HG03460 (cell line): ENCODE results near the gene POLD3.

Experiments used
- ATAC-seq: cut with Tn5 transposase; IDR thresholded peaks from one replicate; pipeline ENCODE4 v1.9.1; 2021; ENCODE audit not compliant: unreplicated experiment

Gene POLD3

DNA sequence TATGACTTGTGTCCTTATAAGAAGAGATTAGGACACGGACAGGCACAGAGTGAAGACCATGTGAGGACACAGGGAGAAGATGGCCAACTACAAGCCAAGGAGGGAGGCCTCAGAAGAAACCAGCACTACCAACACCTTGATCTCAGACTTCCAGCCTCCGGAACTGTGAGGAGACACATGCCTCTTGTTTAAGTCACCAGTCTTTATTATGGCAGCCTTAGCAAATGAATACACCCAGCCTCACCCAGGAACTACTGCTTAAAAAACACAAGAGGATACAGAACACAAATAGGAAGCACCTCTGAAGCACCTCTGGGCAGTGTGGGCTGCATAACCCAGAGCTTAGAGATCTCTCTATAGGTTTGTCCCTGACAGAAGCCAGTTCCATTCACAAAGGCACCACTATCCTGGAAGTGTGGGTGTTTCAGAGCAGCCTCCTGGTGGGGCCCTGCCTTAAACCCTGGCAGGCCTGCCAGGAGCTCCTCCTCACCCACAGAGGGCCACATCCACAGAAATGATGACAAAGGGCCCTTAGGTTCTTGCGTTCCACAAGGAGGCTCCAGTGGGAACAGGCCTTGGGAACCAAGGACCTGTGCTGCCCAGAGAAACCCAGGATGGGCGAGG lies 80.1 kb downstream of the POLD3 start:
- ATAC-seq = no peak

DNA sequence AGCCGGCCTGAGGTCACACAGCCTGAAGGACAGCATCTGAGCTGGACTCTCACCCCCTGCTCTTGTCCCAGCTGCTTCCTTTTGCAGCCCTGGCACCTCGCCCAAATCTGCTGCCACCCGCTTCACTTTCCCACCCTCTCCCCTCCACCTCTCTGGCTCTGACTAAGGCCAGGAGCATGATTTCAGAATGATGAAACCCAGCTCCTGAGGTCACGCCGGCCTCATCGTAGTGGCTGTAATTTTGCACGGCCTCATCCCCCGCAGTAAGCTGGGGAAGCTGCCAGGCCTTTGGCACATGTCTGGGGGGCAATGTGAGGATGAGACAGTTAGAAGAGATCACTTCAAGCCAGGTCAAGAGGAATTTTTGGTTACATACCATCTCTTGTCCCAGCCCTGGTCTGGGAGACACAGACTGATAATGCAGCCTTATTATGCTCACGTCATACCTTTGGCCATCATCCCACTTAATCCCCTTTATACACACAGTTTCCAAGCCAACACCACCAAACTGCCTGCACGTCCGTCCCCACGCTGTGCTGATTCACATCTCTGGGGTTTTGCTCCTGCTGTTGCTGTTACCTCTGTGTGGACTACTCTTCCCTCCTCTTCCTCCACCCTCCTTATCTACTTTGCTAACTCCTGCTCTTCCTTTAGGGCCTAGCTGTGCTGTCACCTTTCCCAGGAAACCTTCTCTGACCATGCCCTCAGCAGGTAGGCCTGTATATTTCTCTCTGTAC lies 80.7 kb downstream of the POLD3 start:
- no peak for ATAC-seq

DNA sequence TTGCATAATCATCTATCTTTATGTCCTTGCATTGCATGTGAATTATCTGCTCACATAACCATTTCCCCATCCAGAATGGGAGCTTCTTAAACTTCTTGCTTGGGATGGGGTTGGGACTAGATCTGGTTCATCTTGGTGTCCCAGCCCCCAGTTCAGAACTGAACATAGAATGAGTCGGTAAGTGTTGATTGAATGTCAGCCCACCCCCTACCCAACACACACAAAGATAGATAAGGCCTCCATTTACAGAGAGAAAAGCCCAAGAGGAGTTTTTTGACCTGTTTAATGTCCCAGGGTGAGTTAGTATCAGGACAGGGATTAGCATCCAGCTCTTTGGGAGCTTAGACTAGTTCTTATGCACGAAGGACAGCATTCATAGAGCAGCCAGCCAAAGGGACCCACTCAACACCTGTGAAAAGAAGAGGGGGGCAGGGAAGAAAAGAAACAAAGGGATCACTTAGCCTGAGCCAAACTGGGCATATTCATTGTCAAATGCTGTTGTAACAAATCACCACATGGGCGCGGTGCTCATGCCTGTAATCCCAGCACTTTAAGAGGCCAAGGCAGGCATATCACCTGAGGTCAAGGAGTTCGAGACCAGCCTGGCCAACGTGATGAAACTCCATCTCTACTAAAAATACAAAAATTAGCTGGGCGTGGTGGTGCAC lies 81.4 kb downstream of the POLD3 start:
- no peak for ATAC-seq

DNA sequence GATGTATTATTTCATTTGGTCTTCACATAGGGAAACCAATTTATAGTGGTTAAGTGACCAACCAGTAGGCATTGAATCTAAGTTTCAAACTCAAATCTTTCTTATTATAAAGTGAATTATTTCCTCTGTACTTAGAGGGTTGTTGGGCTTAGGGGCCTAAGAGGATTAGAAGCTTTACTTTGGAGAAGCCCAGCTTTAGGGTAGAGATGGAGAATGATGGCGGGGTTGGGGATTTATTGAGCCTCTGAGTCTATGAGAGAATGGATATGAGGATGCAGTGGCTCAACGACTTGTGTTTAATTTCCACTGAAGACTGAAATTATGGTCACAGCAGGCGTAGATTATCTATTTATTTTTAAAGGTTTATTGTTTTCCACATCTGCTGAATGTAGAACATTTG lies 83.4 kb downstream of the POLD3 start:
- no peak for ATAC-seq

DNA sequence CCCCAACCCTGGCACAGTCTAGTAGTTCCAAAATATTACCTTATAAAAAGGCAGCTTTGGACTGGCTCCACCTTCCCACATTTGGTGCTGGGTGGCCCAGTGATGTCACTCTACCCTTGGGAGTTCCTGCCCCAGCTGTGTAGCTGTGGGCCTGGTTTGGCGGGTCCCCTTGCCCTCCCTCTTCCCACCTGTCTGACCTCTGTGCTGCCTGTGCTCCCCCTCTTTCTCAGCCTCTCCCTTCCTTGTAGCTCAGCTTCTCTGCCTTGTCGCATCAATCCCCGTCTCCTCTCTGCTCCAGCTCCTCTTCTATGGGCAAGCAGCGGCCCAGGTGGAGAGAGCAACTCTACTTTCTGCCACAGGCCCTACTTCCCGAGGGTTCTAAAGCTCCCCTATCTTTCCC lies 84.2 kb downstream of the POLD3 start:
- no peak for ATAC-seq

DNA sequence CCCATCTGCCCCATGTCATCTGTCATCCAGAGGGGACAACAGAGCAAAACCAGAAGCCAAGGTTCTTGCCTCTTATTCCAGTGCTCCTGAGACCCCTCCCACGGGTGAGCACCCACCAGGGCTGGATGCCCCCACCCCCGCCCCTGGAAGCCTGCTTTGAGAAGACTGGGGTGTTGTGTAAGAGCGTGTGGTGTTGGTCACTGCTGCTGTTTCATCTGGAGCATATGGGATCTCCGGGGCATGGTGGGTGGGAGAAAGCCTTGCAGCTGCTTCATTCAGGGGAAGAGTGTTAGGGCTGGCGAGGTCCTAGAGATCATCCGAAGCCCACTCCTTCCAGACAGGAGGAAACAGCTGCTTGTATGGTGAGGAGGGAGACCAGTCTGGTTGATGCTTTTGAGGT lies 84.7 kb downstream of the POLD3 start:
- no peak for ATAC-seq

DNA sequence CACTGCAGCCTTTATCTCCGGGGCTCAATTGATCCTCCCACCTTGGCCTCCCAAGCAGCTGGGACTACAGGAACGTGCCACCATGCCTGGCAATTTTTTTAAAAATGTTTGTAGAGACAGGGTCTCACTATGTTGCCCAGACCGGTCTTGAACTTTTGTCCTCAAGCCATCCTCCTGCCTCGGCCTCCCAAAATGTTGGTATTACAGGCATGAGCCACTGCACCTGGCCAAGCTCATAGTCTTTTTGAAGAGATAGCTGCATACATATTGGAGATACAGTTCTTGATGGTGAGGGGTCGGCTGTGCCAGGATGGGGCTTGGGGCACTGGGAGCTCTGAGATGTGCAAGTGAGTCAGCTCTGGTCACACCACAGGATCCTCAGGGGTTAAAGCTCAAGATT lies 85.7 kb downstream of the POLD3 start:
- ATAC-seq = no peak

DNA sequence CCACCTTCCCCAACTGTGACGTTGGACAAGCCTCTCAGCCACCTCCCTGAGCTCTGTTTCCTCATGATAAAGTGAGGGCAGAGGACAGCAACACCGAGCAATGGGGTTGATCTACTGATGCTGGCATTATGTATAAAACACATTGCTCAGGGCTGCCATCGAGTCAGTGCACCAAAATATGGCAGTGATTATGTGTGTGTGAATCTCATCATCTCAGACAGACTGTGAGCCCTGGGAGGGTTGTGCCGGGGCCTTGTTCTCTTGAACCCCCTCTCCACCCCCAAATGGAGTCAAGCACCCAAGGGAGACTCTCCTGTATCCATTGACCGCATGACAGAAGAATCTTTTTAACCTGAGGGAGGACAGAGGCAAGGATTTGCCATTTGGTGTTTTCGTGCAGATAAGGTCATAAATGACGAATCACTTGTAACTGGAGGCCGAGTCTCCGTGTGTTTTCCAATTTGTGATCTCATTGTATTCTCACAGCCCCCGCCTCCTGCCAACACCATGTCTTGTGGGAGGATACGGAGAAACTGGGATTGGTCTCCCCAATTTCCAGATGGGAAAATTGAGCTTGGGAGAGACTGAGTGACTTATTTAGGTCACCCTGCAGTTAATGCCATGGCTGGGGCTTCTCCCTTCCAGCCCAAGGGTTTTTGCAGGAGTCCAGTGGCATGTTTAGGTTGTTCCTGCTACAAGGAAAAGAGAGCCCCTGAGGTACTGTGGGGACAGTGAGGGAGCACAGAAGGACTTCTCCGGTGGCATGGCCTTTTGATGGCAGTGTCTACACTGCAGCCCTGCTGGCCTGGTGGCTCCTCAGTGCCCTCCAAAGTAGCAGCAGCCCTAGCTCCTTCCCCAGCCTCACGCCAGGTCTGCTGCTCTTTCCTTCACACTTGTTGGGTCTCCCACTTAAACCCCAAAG lies 86.5 kb downstream of the POLD3 start:
- no peak for ATAC-seq

DNA sequence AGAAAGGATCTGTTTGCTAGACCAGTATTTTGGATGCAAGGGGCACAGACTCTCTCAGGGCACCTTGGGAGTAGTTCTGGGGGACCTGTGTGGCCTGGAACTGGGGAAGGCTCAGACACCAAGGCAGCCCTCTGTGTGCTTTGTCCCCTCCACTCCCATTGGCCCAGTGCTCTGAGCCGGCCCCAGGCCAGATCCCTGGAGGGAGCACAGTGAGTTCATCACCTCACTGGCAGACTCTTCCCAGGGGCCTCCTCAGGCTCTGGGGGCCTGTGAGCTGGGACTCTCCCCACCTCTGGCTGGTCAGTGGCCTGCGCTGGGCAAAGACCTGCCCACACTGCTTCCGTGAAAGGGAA lies 87.1 kb downstream of the POLD3 start:
- no peak for ATAC-seq

DNA sequence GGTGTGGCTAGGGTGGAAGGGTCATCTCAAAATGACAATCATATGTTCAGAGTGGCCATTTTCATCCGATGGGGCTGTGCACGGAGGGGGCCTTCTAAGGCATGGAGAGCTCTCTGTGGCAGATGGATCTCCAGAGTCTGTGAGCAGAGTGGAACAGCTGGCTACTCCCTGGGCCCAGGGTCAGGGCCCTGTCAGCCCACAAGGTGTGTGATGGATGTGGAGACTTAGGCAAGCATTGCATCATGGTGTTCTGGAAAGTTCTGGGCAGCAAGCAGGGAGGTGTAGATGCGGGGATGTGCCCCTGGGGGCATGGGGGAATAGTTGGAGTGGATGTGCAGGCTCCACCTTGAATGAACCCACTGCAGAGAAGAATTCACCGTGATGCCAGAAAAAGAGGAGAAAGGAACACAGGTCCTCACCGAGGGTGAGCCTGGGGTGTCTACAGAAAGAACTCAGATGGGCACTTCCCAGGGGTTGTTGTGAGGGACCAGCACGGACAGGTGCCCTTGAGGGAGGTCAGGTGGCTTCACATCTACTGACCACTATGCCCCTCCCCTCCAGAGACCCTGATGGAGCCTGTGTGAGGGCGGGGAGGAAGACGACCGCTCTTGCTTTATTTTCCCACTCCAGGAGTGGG lies 87.8 kb downstream of the POLD3 start:
- no peak for ATAC-seq

DNA sequence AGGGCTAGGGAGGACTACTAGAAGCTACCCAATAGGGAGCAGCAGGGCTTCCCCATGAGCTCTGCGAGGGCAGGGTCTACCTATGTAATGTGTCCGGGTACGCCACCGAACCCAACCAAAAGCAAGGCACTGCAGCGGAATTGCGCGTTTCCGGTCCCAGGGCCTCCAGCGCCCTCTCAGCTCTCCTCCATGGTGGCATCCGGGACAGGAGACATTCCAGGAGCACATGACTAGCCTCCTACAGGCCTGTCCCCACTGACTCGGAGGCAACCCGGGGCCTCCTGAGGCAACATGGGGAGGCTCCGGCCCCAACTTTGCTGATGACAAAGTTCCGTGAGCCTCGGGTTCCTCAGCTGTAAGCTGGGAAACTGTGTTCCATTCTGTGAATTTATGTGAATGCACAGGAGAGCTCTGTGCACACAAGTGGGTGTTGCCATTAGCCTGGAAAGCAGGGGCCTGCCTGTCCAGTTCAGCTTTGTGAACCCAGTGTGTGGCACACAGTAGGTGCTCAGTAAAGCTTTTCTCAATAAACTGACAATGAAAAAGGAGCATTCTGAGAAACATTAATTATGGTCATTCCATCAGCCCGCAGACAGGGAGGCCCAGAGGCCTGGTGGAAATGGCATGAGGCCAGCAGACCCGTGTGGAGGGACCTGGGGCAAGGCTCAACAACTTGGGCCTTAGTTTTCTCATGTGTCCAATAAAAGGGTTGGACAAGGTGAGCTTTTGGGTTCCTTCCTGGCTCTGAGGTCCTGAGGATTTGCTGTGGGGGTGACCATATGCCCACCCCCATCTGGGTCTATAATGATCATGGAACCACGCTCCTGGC lies 88.5 kb downstream of the POLD3 start:
- ATAC-seq = no peak

DNA sequence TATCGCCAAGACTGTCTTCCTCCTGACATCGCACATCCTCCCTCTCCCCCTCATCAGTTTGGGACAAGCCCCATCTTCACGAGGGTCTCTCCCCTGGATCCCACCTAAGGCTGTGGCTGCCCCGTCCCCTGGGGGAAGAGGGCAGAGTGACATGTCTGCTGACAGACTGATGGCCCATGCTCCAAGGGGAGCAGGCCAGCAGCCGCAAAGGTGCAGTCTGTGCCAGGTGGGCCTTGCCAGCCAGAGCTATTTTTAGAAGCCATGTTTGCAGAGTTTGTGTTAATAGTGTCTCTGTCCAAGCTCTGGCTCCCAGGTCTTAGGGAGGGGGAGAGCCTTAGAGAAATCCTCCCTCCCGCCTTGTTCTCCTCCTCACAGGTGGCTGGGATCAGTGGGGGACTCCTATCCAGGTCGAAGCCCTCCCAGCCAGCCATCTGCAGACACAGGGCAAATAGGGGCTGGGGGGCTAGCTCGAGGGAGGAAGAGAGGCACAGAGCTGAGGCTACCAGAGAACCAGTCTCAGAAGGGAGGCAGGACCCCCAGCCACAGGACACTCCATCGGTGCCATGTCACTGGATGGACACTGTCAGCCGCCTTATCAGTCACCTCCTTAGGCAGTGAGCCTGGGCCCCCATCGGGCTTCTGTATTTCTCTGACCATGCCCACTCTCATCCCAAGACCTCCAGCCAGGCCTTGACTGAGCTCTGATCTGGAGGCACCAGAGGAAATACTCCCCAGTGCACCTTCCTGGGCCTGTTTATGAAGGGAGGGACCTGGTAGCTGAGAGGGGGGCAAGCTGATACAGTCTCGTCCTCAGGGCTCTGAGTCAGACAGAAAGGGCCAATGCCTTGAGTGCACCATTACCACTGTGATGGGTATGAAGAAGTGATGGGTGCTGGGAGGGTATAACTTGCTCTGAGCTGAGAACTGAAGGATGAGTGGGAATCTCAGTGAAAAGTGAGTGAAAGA lies 89.6 kb downstream of the POLD3 start:
- ATAC-seq = no peak

DNA sequence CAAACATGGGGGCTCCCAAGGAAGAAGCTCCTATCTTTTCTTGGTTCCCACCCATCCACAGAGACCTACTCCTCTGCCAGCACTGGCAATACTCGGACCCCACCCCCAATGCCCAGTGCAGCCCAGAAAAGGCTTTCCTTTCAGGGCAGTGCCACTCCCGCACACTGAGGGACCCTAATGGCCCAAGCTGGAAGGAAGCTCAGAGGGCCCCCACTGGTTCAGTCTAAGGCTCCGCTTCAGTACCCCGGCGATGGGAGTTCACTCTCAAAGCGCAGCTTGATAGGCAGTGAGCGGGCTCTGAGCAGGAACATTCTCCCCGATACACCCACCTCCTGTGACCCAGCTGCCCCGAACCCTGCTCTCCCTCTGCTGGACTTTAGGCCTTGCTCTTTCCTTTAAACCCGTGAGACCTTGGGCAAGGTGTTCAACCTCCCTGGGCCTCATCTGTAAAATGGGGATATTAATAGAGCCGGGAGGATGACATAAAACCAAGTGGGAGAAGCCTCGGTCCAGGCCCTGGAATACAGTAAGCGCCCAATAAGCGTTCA lies 90.4 kb downstream of the POLD3 start:
- no peak for ATAC-seq

DNA sequence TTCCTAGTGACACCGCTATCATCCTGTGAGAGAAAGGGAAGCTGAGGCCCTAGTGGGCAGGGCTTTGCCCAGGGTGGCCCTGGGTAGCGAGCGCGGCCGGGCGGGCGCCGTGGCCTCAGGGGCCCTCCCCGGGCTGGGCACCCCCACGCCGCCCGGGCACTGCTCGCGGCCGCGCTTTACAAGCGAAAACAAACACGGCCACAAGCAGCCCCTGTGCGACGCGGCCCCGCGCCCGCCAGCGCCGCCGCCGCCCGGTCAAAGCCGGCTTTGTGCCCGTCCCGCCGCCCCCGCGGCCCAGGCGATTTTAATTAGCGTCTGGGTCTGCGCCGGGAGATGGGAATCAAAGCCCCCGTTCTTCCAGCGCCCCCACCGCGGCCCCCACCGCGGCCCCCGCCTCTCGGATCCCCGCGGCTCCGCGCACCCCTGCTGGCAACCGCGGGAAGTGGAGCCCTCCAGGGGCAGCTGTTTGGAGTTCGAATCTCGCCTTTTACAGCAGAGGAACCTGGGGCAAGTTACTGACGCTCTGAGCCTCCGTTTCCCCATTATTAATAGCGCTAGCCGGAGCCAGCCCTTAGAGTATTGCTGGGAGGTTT lies 91.0 kb downstream of the POLD3 start:
- ATAC-seq = no peak

DNA sequence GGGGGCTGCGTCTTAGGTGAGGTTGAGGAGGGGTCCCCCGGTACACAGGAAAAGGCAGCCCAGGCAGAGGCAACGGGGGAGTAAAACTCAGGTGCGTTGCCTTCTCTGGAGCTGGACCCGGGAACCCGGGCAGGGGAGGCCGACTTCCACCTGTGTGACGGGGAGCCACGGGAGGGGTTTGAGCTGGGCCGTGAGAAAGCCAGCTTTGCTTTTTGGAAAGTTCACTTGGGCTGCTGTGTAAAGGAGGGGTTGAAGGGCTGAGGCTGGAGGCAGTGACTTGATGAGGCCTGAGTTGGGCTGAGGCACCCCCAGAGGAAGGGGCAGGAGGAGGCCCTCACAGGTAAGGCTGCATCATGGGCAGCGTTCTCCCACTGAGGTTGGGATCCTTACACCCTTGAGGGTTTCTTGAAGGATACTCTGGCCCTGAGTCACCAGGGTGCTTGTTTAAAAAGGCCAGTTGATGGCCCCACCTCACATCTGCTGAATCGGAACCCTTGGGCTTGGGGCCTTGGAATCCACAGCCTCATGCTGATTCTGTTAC lies 91.6 kb downstream of the POLD3 start:
- ATAC-seq = no peak

DNA sequence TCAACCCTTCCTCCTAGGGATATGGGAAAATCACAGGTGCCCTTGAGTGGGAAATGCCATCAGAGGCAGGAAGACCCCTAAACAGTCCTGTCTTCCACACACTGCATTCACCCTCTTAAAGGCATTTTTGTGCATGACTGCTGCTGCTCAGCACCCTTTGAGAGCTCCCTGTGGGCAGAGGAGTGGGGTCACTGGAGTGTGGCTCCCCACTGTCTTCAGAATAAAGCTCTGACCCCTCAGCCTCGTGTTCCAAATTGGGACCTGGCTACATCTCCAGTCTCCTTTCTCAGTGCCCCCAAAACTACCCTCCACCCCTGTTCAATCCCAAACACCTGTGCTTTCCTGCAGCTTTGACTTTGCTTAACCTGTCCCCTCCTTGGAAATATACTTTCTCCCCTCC lies 92.3 kb downstream of the POLD3 start:
- no peak for ATAC-seq

DNA sequence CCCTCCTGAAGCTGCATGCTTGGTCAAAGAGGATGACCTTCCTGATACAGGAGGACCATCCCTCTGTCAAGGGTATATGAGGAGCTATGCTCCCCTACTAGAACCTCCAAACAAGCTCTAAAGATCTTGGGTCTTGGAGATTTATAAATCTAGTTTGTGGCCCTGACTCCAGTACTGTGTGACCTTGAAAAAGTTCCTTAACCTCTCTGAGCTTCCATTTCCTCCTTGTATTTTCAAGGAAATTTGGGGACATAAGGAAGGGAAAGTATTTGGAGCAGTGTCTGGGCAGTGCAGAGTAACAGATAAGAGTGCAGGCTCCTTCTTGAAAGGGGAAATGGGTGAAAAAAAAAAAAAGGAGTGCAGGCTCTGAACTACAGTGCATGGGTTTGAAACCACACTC lies 93.0 kb downstream of the POLD3 start:
- no peak for ATAC-seq

DNA sequence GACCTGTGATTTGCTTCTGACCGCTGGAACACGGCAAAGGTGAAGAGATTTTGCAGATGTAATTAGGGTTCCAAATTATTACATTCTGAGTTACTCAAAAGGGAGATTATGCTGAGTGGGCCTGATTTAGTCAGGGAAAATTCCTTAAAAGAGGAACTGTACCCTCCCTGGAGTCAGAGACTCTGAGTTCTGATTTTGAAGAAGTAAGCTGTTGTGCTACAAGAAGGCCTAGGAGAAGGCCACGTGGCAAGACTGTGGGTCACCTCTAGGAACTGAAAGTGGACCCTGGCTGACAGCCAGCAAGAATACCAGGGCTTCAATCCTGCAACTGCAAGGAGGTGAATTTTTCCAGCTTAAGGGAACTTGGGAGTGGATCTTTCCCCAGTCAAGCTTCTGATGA lies 93.5 kb downstream of the POLD3 start:
- no peak for ATAC-seq
